Mesenchymal stem cell (in vitro differentiated cells and primary cell): ENCODE results near the gene PLPPR4.
A peak's percentile ranks its signal among the peaks of the same experiment; 100 is the strongest.

Source experiments
- DNase-seq: peaks from one replicate; pipeline ENCODE4 v3.0.0-alpha.2; 2013
- H2AFZ ChIP-seq: one replicate; pipeline ENCODE4 v1.6.1; 2013; ENCODE audit warnings: low read depth, mild to moderate bottlenecking, control low read depth, inconsistent platforms, low read length, moderate library complexity
- H2AK5ac ChIP-seq: 2 replicates; pipeline ENCODE4 v1.6.1; 2013; ENCODE audit warnings: low read length, moderate library complexity, mild to moderate bottlenecking, inconsistent platforms; ENCODE audit not compliant: severe bottlenecking
- H2BK120ac ChIP-seq: one replicate; pipeline ENCODE4 v1.6.1; 2013; ENCODE audit warnings: low read depth, mild to moderate bottlenecking, inconsistent platforms, low read length, moderate library complexity
- H2BK12ac ChIP-seq, 2 experiments: one replicate each; pipeline ENCODE4 v1.6.1; 2013; ENCODE audit warnings: inconsistent platforms in 2 of 2, low read length in 2 of 2, mild to moderate bottlenecking in 2 of 2, moderate library complexity in 2 of 2, control low read depth in 1 of 2
- H2BK15ac ChIP-seq: one replicate; pipeline ENCODE4 v1.6.1; 2013; ENCODE audit warnings: mild to moderate bottlenecking, low read depth, inconsistent platforms; ENCODE audit not compliant: poor library complexity, severe bottlenecking
- H2BK5ac ChIP-seq: 2 replicates; pipeline ENCODE4 v1.6.1; 2013; ENCODE audit warnings: low read depth, mild to moderate bottlenecking, low read length, control low read depth, inconsistent platforms; ENCODE audit not compliant: poor library complexity, severe bottlenecking
- H3K14ac ChIP-seq, 2 experiments: one replicate each; pipeline ENCODE4 v1.6.1; 2013; ENCODE audit warnings: inconsistent platforms in 2 of 2, low read length in 2 of 2, control low read depth in 1 of 2, mild to moderate bottlenecking in 1 of 2, moderate library complexity in 1 of 2
- H3K18ac ChIP-seq, 2 experiments: one replicate each; pipeline ENCODE4 v1.6.1; 2013; ENCODE audit warnings: inconsistent platforms in 2 of 2, low read length in 2 of 2, control low read depth in 1 of 2, low read depth in 1 of 2, mild to moderate bottlenecking in 1 of 2
- H3K23ac ChIP-seq, 2 experiments: one replicate each; pipeline ENCODE4 v1.6.1; 2013; ENCODE audit warnings: inconsistent platforms in 2 of 2, low read length in 2 of 2, mild to moderate bottlenecking in 2 of 2, moderate library complexity in 2 of 2, control low read depth in 1 of 2
- H3K27ac ChIP-seq: 2 replicates; pipeline ENCODE4 v1.5.1; 2013; ENCODE audit warnings: mild to moderate bottlenecking, moderate library complexity, low read length, control low read depth, inconsistent platforms; ENCODE audit not compliant: poor library complexity, severe bottlenecking
- H3K27me3 ChIP-seq, 2 experiments: 2 replicates each; pipeline versions ENCODE4 v1.6.1 to v1.7.0; 2013; ENCODE audit warnings: low read length in 2 of 2, mild to moderate bottlenecking in 2 of 2, moderate library complexity in 2 of 2, control low read depth in 1 of 2, inconsistent platforms in 1 of 2; ENCODE audit not compliant: control insufficient read depth in 1 of 2, insufficient read depth in 1 of 2
- H3K36me3 ChIP-seq, 2 experiments: 2 replicates each; pipeline versions ENCODE4 v1.6.1 to v1.7.0; 2013; ENCODE audit warnings: low read length in 2 of 2, control low read depth in 1 of 2, inconsistent platforms in 1 of 2, low read depth in 1 of 2, mild to moderate bottlenecking in 1 of 2; ENCODE audit not compliant: insufficient read depth in 2 of 2, control insufficient read depth in 1 of 2
- H3K4ac ChIP-seq, 2 experiments: one replicate each; pipeline ENCODE4 v1.6.1; 2013; ENCODE audit warnings: inconsistent platforms in 2 of 2, low read length in 2 of 2, mild to moderate bottlenecking in 2 of 2, moderate library complexity in 2 of 2, control low read depth in 1 of 2, low read depth in 1 of 2
- H3K4me1 ChIP-seq: 2 replicates; pipeline ENCODE4 v1.6.1; 2013; ENCODE audit warnings: low read depth, low read length, control low read depth; ENCODE audit not compliant: control insufficient read depth, insufficient read depth
- H3K4me2 ChIP-seq: 2 replicates; pipeline ENCODE4 v1.6.1; 2013; ENCODE audit warnings: low read length, mild to moderate bottlenecking, inconsistent platforms; ENCODE audit not compliant: poor library complexity, severe bottlenecking
- H3K4me3 ChIP-seq, 2 experiments: 2 replicates each; pipeline versions ENCODE4 v1.5.1 to v1.7.0; 2013; ENCODE audit warnings: low read length in 2 of 2, mild to moderate bottlenecking in 2 of 2, control low read depth in 1 of 2, low read depth in 1 of 2; ENCODE audit not compliant: insufficient read depth in 1 of 2
- H3K79me1 ChIP-seq: replicated peaks from 2 replicates; pipeline ENCODE4 v1.6.1; 2013; ENCODE audit warnings: mild to moderate bottlenecking, control low read depth, low read length, inconsistent platforms; ENCODE audit not compliant: poor library complexity, severe bottlenecking
- H3K9ac ChIP-seq: 2 replicates; pipeline ENCODE4 v1.7.0; 2013; ENCODE audit warnings: mild to moderate bottlenecking, low read length, moderate library complexity
- H3K9me3 ChIP-seq: 2 replicates; pipeline ENCODE4 v1.7.0; 2013; ENCODE audit warnings: mild to moderate bottlenecking, low read length; ENCODE audit not compliant: control insufficient read depth
- H4K8ac ChIP-seq: one replicate; pipeline ENCODE4 v1.6.1; 2013; ENCODE audit warnings: inconsistent platforms, mild to moderate bottlenecking, low read length, moderate library complexity
- H4K91ac ChIP-seq: one replicate; pipeline ENCODE4 v1.6.1; 2013; ENCODE audit warnings: mild to moderate bottlenecking, low read length, inconsistent platforms
- WGBS: methylation state at CpG from one replicate; pipeline ENCODE4 v1.1.7; 2013; ENCODE audit warnings: mixed read lengths; 5-methylcytosine and 5-hydroxymethylcytosine counted together

PLPPR4 gene

GRCh38 chr1:99332561-99332960, 68.3 kb downstream of the PLPPR4 start:
- Histone ChIP-seq H3K79me1 (no peaks in the 10 kb centered on the region), H4K91ac (no peak overlapping the region), H3K27ac (no peak overlapping the region), H3K4me1 (no peaks in the 10 kb centered on the region), H3K4me3 (no peak overlapping the region), H3K4me2 (no peak overlapping the region), H2BK12ac (no peak overlapping the region), H3K18ac (no peak overlapping the region), H3K36me3 (no peaks in the 10 kb centered on the region), H3K9me3 (no peaks in the 10 kb centered on the region), H2BK5ac (no peak overlapping the region), H3K4ac (no peak overlapping the region), H3K23ac (no peak overlapping the region), H3K9ac (no peak overlapping the region), H3K14ac (no peak overlapping the region), H4K8ac (no peak overlapping the region), H3K27me3 (no peaks in the 10 kb centered on the region), H2BK15ac (no peak overlapping the region), H2AK5ac (no peak overlapping the region), H2AFZ (no peak overlapping the region), H2BK120ac (no peak overlapping the region)
- no peak for DNase-seq
- no CpG with 5 or more reads among the region's 1 CpG for WGBS

DNA sequence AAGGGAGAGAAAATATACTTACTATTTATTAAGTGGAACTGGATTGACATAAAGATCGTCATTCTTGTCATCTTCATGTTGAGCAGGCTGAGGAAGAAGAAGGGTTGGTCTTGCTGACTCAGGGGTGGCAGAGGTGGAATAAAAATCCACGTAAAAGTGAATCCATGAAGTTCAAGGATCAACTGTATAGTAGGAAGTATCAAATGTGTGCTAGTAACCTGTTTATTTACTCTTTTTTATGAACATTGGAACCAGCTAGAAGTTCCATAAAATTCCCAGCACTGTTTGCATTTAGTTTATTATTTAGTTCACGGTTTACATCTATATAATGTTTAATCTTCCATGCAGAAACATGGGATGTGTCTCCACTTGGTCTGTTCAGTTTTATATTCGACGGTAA, 70.7 kb downstream of the PLPPR4 start:
- Histone ChIP-seq H2BK120ac (no peak overlapping the region), H3K18ac (no peak overlapping the region), H3K23ac (no peak overlapping the region), H4K8ac (no peak overlapping the region), H3K4ac (no peak overlapping the region), H3K4me1 (no peaks in the 10 kb centered on the region), H3K36me3 (no peaks in the 10 kb centered on the region), H2AFZ (no peak overlapping the region), H3K4me3 (no peak overlapping the region), H3K79me1 (no peaks in the 10 kb centered on the region), H3K27me3 (no peaks in the 10 kb centered on the region), H3K9me3 (no peaks in the 10 kb centered on the region), H3K9ac (no peak overlapping the region), H3K4me2 (no peak overlapping the region), H2BK15ac (no peak overlapping the region), H3K14ac (no peak overlapping the region), H4K91ac (no peak overlapping the region), H3K27ac (no peak overlapping the region), H2BK12ac (no peak overlapping the region), H2AK5ac (no peak overlapping the region), H2BK5ac (no peak overlapping the region)
- DNase-seq, result no peak
- 80% methylated on average over 4 of the region's 5 CpGs for WGBS

GRCh38 chr1:99347041-99347684, 82.9 kb downstream of the PLPPR4 start:
- Histone ChIP-seq H4K8ac (no peak overlapping the region), H3K4me1 (no peaks in the 10 kb centered on the region), H3K27ac (no peak overlapping the region), H3K36me3 (no peaks in the 10 kb centered on the region), H2AFZ (no peak overlapping the region), H3K79me1 (no peaks in the 10 kb centered on the region), H4K91ac (no peak overlapping the region), H2AK5ac (no peak overlapping the region), H3K4me2 (no peak overlapping the region), H3K23ac (no peak overlapping the region), H3K14ac (no peak overlapping the region), H2BK5ac (no peak overlapping the region), H2BK12ac (no peak overlapping the region), H2BK120ac (no peak overlapping the region), H3K18ac (no peak overlapping the region), H3K9me3 (no peaks in the 10 kb centered on the region), H3K9ac (no peak overlapping the region), H3K27me3 (no peaks in the 10 kb centered on the region), H3K4ac (no peak overlapping the region), H3K4me3 (no peak overlapping the region), H2BK15ac (no peak overlapping the region)
- DNase-seq, result no peak
- 33% methylated on average over 1 of the region's 2 CpGs for WGBS

GRCh38 chr1:99348397-99349132, 84.3 kb downstream of the PLPPR4 start:
- no peak overlapping the region for H2BK15ac ChIP-seq
- H2BK5ac ChIP-seq, result no peak overlapping the region
- H3K9ac ChIP-seq, result no peak overlapping the region
- no peaks in the 10 kb centered on the region for H3K36me3 ChIP-seq
- H2BK12ac ChIP-seq, result no peak overlapping the region
- peak; percentile 74 for DNase-seq
- H4K8ac ChIP-seq, result no peak overlapping the region
- H3K4me2 ChIP-seq, result no peak overlapping the region
- H2AK5ac ChIP-seq, result no peak overlapping the region
- H3K4ac ChIP-seq, result no peak overlapping the region
- H3K27ac ChIP-seq, result no peak overlapping the region
- no peak overlapping the region for H2AFZ ChIP-seq
- no peaks in the 10 kb centered on the region for H3K9me3 ChIP-seq
- no peak overlapping the region for H2BK120ac ChIP-seq
- H3K18ac ChIP-seq, result no peak overlapping the region
- WGBS, result 50% methylated on average over 2 of the region's 5 CpGs
- no peak overlapping the region for H3K14ac ChIP-seq
- no peak overlapping the region for H3K23ac ChIP-seq
- no peaks in the 10 kb centered on the region for H3K4me1 ChIP-seq
- no peaks in the 10 kb centered on the region for H3K79me1 ChIP-seq
- no peak overlapping the region for H3K4me3 ChIP-seq
- H4K91ac ChIP-seq, result no peak overlapping the region
- H3K27me3 ChIP-seq, result no peaks in the 10 kb centered on the region
